GM12873 (cell line): ENCODE data around the gene CRB2.

Experiments
- CTCF ChIP-seq: IDR thresholded peaks from 2 replicates; pipeline ENCODE4 v1.5.1; 2012; ENCODE audit warnings: low read depth, mild to moderate bottlenecking, moderate library complexity, low read length, control low read depth; ENCODE audit not compliant: insufficient read depth; ENCODE audit errors: missing control alignments

CRB2 gene

DNA sequence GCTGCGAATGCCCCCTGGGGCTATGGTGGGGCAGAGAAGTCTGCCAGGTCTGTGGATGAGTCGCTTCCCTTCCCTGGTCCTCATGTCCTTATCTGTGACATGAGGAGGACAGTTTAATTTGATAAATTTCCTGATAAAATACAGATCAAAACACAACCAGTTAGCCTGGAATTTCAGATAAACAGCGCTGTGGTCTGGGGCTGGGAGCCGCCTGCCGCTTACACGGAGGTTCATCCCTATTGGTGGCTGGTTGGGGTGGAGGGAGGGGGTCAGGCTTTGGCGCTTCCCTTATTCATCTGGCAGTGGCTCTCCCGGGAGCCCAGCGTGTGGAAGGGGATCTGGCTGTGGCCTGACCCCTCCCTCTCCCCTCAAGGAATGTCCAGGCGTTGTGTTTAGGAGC is 17.9 kb downstream of the CRB2 start:
- TF ChIP-seq CTCF: no peak

DNA sequence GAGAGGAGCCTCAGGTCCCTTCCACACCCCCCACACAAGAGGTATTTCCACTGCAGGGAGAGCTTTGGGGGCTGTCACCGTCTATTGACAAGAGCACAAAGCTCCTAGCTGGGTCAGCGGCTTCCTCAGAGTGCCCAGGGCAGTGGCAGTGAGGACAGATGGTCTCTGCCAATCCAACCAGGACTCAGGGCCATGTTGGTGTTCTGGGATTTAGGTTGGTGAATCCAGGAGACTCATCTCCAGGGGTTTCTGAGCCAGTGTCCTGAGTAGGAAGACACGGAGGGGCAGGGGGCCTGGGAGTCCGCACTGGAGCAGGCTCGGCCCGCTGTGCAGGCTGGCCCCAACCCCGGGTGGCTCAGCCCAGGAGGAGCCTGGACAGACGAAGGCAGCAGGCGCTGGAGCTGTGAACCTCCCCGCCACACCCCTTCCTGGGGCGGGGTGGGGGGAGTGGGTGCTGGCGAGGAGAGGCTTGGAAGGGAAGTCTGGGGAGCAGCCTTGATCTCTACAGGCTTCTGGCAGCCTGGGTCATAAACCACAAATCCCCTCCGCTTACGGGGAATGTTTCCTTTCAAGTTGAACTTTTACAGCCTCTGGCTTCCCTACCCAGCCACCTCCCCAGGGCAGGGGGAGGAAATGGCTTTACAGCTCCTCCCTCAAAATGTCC is 19.6 kb downstream of the CRB2 start:
- TF ChIP-seq CTCF: no peak

DNA sequence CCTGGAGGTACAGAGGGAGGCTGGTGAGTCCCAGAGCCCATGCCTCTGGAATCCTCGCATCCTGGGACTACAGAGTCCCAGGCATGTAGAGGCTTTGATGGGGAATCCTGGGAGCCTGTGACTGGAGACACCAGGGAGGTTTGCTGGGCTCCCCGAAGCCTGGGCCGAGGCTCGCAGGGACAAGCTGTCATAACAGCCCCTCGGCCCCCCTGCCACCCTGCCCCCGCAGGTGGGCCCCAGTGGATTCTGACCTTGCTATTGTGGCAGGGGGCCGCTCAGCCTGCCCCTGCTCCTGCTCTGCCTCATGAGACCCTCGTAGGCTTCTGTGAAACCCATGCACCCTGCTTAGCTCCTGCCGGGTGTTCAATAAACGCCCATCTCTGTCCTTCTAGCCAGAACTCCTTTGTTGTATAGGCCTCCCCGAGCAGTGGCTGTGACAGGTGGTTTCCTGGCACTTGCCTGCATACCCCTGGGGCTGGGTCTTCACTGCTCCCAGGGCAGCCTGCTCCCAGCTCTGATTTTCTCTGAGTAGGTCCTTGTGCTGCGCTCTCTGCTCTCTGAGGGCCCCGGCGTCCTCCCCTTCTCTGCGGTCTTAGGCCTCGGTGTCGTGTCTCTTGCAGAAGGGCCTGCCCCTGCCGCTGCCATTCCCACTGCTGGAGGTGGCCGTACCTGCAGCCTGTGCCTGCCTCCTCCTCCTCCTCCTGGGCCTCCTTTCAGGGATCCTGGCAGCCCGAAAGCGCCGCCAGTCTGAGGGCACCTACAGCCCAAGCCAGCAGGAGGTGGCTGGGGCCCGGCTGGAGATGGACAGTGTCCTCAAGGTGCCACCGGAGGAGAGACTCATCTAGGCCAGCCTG is 20.4 kb downstream of the CRB2 start:
- TF ChIP-seq CTCF: no peak

DNA sequence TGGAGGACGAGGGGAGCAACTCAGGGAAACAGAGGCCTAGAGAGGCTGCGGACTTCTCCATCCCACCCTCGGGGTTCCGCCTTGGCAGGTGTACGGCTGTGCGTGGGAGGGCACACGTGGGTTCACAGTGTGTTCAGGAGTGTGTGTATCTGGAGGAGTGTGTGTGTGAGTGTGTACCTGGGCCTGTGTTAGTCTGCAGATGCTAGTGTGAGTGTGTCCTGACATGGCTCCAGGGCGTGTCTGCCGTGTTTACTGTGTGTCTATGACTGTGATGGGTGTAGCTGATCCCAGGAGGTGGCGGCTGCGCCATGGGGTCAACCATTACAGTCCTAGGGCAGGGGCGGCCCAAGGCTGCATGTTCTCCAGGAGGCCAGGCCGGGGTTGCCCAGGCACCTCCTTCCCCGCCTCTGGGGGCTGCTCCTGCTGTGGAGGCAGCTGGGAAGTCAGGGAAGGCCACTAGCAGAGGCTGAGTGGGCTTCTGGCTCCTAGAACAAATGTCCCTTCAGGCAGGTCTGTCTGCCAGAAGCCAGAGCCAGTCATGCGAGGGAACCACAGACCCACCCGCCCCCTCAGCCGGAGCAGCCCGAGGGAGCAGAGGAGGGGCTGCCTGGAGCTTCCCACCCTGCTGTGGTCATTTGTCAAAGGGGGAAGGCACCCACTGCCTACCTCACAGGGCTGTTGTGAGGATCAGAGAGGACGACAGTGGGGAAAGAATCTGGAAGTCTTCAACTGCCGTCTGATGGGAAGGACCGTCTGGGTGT is 21.4 kb downstream of the CRB2 start:
- TF ChIP-seq CTCF: no peak

- no peak for TF ChIP-seq CTCF
These were observed 22.0 kb downstream of the CRB2 start for GRCh38 chr9:123378025-123378424.

DNA sequence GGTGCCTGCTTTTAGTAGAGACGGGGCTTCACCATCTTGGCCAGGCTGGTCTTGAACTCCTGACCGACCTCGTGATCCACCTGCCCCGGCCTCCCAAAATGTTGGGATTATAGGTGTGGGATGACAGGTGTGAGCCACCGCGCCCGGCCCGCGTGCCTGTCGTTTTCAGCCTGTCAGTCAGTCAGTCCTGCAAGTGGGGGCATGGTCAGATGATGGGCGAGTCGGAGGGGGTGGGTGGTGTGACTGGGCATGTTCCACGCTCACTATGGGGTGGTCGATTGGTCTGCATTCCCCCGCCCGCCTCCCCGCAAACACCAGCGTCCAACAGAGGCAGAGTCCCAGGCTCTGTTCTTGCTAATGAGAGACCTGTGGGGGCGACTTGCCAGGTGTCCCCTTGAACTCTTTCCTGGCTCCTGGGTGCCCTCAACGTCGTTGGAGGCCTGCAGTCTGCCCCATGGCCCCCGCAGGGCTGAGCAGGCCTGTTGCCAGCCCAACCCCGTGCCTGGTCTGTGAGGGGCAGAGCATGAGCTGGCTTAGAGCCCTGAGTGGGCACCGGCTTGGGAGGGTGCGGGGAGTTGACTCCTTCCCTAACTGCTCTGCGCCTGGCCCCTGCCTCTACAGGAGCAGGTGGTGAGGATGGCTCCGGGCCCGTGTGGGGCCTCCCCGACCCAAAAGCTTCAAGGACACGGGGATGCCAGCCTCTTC is 23.1 kb downstream of the CRB2 start:
- no peak for TF ChIP-seq CTCF
